Measurements from ENCODE around the gene NMS. TPM values are rescaled to one million over a fixed set of nuclear protein-coding genes. Genes with fewer than 3 reads are reported as not detected.

The NMS gene
- polyA plus RNA-seq, 2 of the 4 experiments (the other 2 are of a cell fraction): not detected

- TF ChIP-seq TP53 (CRISPR knock-in tag; IDR thresholded peaks at IDR 0.05): no peak
- no peak for TF ChIP-seq HOXA7 (CRISPR knock-in tag; IDR thresholded peaks at IDR 0.05)
- TF ChIP-seq ESRRA (IDR thresholded peaks at IDR 0.05; ENCODE audit: borderline replicate concordance, low read length): no peak
- TF ChIP-seq RNF2 (IDR thresholded peaks at IDR 0.05; ENCODE audit: borderline replicate concordance, low read depth): no peak
- no peak for TF ChIP-seq RAD21 (conservative IDR thresholded peaks at IDR 0.05 in 1 of 2, IDR thresholded peaks at IDR 0.05 in 1 of 2)
- no peak for TF ChIP-seq SMC3 (IDR thresholded peaks at IDR 0.05)
- no peak for TF ChIP-seq POLR2A (IDR thresholded peaks at IDR 0.05; ENCODE audit: low read length)
- no peak for TF ChIP-seq BCL3 (IDR thresholded peaks at IDR 0.05)
- no peak for TF ChIP-seq MAFK (IDR thresholded peaks at IDR 0.05; ENCODE audit: partially characterized antibody)
- TF ChIP-seq PBX3 (IDR thresholded peaks at IDR 0.05): no peak
- TF ChIP-seq ZNF302 (CRISPR knock-in tag; IDR thresholded peaks at IDR 0.05): no peak
- TF ChIP-seq MYC (IDR thresholded peaks at IDR 0.05; ENCODE audit: borderline replicate concordance, low read length): no peak
- TF ChIP-seq NR3C1 (IDR thresholded peaks at IDR 0.05): no peak
- TF ChIP-seq NPAS2 (CRISPR knock-in tag; IDR thresholded peaks at IDR 0.05; ENCODE audit: borderline replicate concordance): no peak
- no peak for TF ChIP-seq EP300 (IDR thresholded peaks at IDR 0.05)
- Histone ChIP-seq H3K4me3 (no peak overlapping the region), H3K4me1 (no peaks in the 10 kb centered on the region), H3K4me2 (no peak overlapping the region), H3K9me3 (peaks cover 28% of the 10 kb centered on the region), H3K27ac (no peak overlapping the region)
- 3% methylated on average over 2 of the region's 2 CpGs for WGBS (ENCODE audit: missing lambda C conversion rate)
- DNase-seq (ENCODE audit: low read depth in 1 of 2, low spot score in 1 of 2): no peak
- no peak for FAIRE-seq
- POLR2A ChIA-PET: no interaction called here
- CTCF ChIA-PET: no interaction called here
- no peak for ATAC-seq
Observed at GRCh38 chr2:100502782-100503181, 32.5 kb downstream of the NMS start.

- DNase-seq (ENCODE audit: low read depth in 1 of 2, low spot score in 1 of 2): no peak
- H3K4me2 ChIP-seq: no peak overlapping the region
- no peak for FAIRE-seq
- no peak for ATAC-seq
- H3K27ac ChIP-seq: no peak overlapping the region
- no peaks in the 10 kb centered on the region for H3K4me1 ChIP-seq
- peaks cover 31% of the 10 kb centered on the region for H3K9me3 ChIP-seq
- H3K4me3 ChIP-seq: no peak overlapping the region
- TF ChIP-seq MAZ (IDR thresholded peaks at IDR 0.05; ENCODE audit: borderline replicate concordance, low read depth, low read length) (no peak), HOXA7 (CRISPR knock-in tag; IDR thresholded peaks at IDR 0.05) (no peak), ATOH8 (CRISPR knock-in tag; IDR thresholded peaks at IDR 0.05; ENCODE audit: low read depth) (no peak), NR3C1 (IDR thresholded peaks at IDR 0.05) (no peak), REST (IDR thresholded peaks at IDR 0.05) (no peak), ZNF302 (CRISPR knock-in tag; IDR thresholded peaks at IDR 0.05) (no peak), ZFP36 (IDR thresholded peaks at IDR 0.05; ENCODE audit: borderline replicate concordance, partially characterized antibody) (no peak), KDM1A (IDR thresholded peaks at IDR 0.05; ENCODE audit: low read depth) (no peak), POLR2AphosphoS2 (conservative IDR thresholded peaks at IDR 0.05; ENCODE audit: low read length) (no peak), CEBPB (IDR thresholded peaks at IDR 0.05) (no peak), CHD4 (IDR thresholded peaks at IDR 0.05; ENCODE audit: borderline replicate concordance) (no peak), EP300 (IDR thresholded peaks at IDR 0.05) (no peak), CBX2 (IDR thresholded peaks at IDR 0.05; ENCODE audit: borderline replicate concordance, low read depth) (no peak), EHMT2 (IDR thresholded peaks at IDR 0.05; ENCODE audit: low read depth) (no peak), HOXB13 (CRISPR knock-in tag; IDR thresholded peaks at IDR 0.05; ENCODE audit: low read depth) (no peak), JUNB (IDR thresholded peaks at IDR 0.05) (no peak), E2F6 (IDR thresholded peaks at IDR 0.05; ENCODE audit: borderline replicate concordance, low read depth) (no peak), ELK1 (IDR thresholded peaks at IDR 0.05; ENCODE audit: low read depth, low read length) (no peak), PHF8 (IDR thresholded peaks at IDR 0.05; ENCODE audit: borderline replicate concordance, low read depth) (no peak)
- ChIA-PET CTCF (no interaction called here), POLR2A (no interaction called here)
Observed at GRCh38 chr2:100504542-100504941, 34.3 kb downstream of the NMS start.

All from A549 (cell line).